B cell (primary cell): ENCODE data around the gene CKAP2L. TPM values are rescaled to one million over a fixed set of nuclear protein-coding genes. Genes with fewer than 3 reads are reported as not detected.

Experiments used
- ATAC-seq: fragments of 200-7000 bp; cut with Tn5 transposase; one replicate; pipeline ENCODE4 v1.10.0; 2021; ENCODE audit warnings: low read depth, mild to moderate bottlenecking, moderate number of reproducible peaks, moderate library complexity
- CTCF ChIA-PET: fragments of 350-600 bp; sonication (Branson Sonifier 250); formaldehyde crosslinking; loops from one replicate; lab custom pipeline; 2021; ENCODE audit warnings: antibody characterized with exemption, inconsistent platforms; lab: Charles Lee
- POLR2A ChIA-PET: fragments of 350-600 bp; sonication (Branson Sonifier 250); formaldehyde crosslinking; loops from one replicate; lab custom pipeline; 2021; ENCODE audit warnings: antibody characterized with exemption; lab: Charles Lee
- DNase-seq: peaks from one replicate; pipeline ENCODE4 v3.0.0; 2013
- H2AFZ ChIP-seq: 2 replicates; pipeline ENCODE4 v1.6.1; 2012; ENCODE audit warnings: mild to moderate bottlenecking, low read depth, low read length; ENCODE audit not compliant: insufficient read depth, poor library complexity, severe bottlenecking
- H3K27ac ChIP-seq, 2 donors: 1 replicate in 1 of 2; 2 replicates in 1 of 2; pipeline ENCODE4 v1.5.1; 2012 to 2013; ENCODE audit warnings: low read length in 2 of 2, mild to moderate bottlenecking in 2 of 2, moderate library complexity in 1 of 2
- H3K27me3 ChIP-seq, 4 experiments: fragments of 200-600 bp in 1 of 4; sonication (generic) in 1 of 4; replicated peaks in 1 of 4; 1 replicate in 2 of 4; 2 replicates in 2 of 4; pipeline versions ENCODE4 v1.6.1 to v1.7.0; 2013 to 2016; ENCODE audit warnings: low read length in 3 of 4, mild to moderate bottlenecking in 2 of 4, mixed read lengths in 1 of 4, moderate library complexity in 1 of 4; ENCODE audit not compliant: insufficient read depth in 4 of 4, control insufficient read depth in 3 of 4; ENCODE audit errors: control extremely low read depth in 1 of 4
- H3K36me3 ChIP-seq, 2 experiments: replicated peaks in 1 of 2; 1 replicate in 1 of 2; 2 replicates in 1 of 2; pipeline versions ENCODE4 v1.6.1 to v1.7.1; 2013; ENCODE audit warnings: low read length in 1 of 2; ENCODE audit not compliant: insufficient read depth in 2 of 2, control insufficient read depth in 1 of 2; ENCODE audit errors: control extremely low read depth in 1 of 2, extremely low read depth in 1 of 2
- H3K4me1 ChIP-seq, 2 donors: fragments of 200-600 bp in 1 of 2; sonication (generic) in 1 of 2; 1 replicate in 1 of 2; 2 replicates in 1 of 2; pipeline versions ENCODE4 v1.5.1 to v1.6.1; 2013 to 2017; ENCODE audit warnings: low read length in 2 of 2; ENCODE audit not compliant: control insufficient read depth in 2 of 2, insufficient read depth in 2 of 2
- H3K4me2 ChIP-seq: replicated peaks from 2 replicates; pipeline ENCODE3; 2012; ENCODE audit warnings: mild to moderate bottlenecking, low read depth, low read length; ENCODE audit not compliant: poor library complexity, severe bottlenecking
- H3K4me3 ChIP-seq, 5 experiments: fragments of 200-600 bp in 1 of 5; sonication (generic) in 1 of 5; 1 replicate in 3 of 5; 2 replicates in 2 of 5; pipeline versions ENCODE4 v1.5.1 to v1.7.0; 2011 to 2016; ENCODE audit warnings: low read length in 4 of 5, mild to moderate bottlenecking in 4 of 5, low read depth in 2 of 5, control low read depth in 1 of 5, moderate library complexity in 1 of 5; ENCODE audit not compliant: insufficient read depth in 1 of 5; ENCODE audit errors: control extremely low read depth in 1 of 5, extremely low read depth in 1 of 5
- H3K79me2 ChIP-seq: fragments of 200-600 bp; sonication (generic); one replicate; pipeline ENCODE4 v1.6.0; 2016; ENCODE audit warnings: low read length; ENCODE audit not compliant: control insufficient read depth, insufficient read depth
- H3K9ac ChIP-seq: fragments of 200-600 bp; sonication (generic); 2 replicates; pipeline ENCODE4 v1.6.1; 2017; ENCODE audit warnings: mild to moderate bottlenecking, low read length, moderate library complexity
- H3K9me3 ChIP-seq, 3 donors: one replicate each; pipeline versions ENCODE4 v1.6.1 to v1.7.1; 2013; ENCODE audit warnings: low read length in 2 of 3; ENCODE audit not compliant: control insufficient read depth in 2 of 3, insufficient read depth in 1 of 3; ENCODE audit errors: control extremely low read depth in 1 of 3
- H4K20me1 ChIP-seq: 2 replicates; pipeline ENCODE4 v1.6.0; 2012; ENCODE audit warnings: mild to moderate bottlenecking, low read length; ENCODE audit not compliant: insufficient read depth, control insufficient read depth, poor library complexity, severe bottlenecking
- H3K27ac Mint-ChIP-seq: one replicate; pipeline ENCODE4 v1.8.0; 2021; ENCODE audit warnings: mixed read lengths
- H3K27me3 Mint-ChIP-seq: one replicate; pipeline ENCODE4 v1.8.0; 2021; ENCODE audit warnings: mixed read lengths
- H3K4me1 Mint-ChIP-seq: one replicate; pipeline ENCODE4 v1.8.0; 2021; ENCODE audit warnings: mixed read lengths
- H3K4me3 Mint-ChIP-seq: one replicate; pipeline ENCODE4 v1.8.0; 2021; ENCODE audit warnings: mixed read lengths
- H3K9me3 Mint-ChIP-seq: one replicate; pipeline ENCODE4 v1.8.0; 2022; ENCODE audit warnings: mixed read lengths; ENCODE audit not compliant: insufficient read depth
- CTCF ChIP-seq: fragments of 200-600 bp; IDR thresholded peaks from one replicate; pipeline ENCODE4 v1.8.0; 2022; ENCODE audit warnings: antibody characterized with exemption, mild to moderate bottlenecking
- EZH2 ChIP-seq: IDR thresholded peaks from 2 replicates; pipeline ENCODE4 v1.6.1; 2012; ENCODE audit warnings: borderline replicate concordance, low read depth, mild to moderate bottlenecking, moderate library complexity, low read length; ENCODE audit not compliant: insufficient read depth, poor library complexity, severe bottlenecking
- WGBS: methylation state at CpG from one replicate; pipeline ENCODE4 v1.1.5; 2013; ENCODE audit warnings: missing lambda C conversion rate; ENCODE audit not compliant: insufficient coverage; 5-methylcytosine and 5-hydroxymethylcytosine counted together
- intact Hi-C: fragments of 100-400 bp; cut with micrococcal nuclease; formaldehyde crosslinking; loops from one replicate; pipeline ENCODE4 v1.10.0; 2022
- polyA plus RNA-seq: library from polyadenylated mRNA; depleted of rRNA; stranded (reverse); fragments of >200 nt; gene quantifications from 2 replicates; pipeline ENCODE4 v1.2.3, GENCODE V29; 2012
- total RNA-seq, 2 donors: library from RNA; stranded (reverse); fragments of 120-200 nt in 1 of 2; gene quantifications; 1 replicate in 1 of 2; 2 replicates in 1 of 2; pipeline versions ENCODE4 v1.2.3 to v1.2.4, GENCODE V29; 2013 to 2022

The CKAP2L gene
- total and polyA plus RNA-seq, 2 donors (not counting 1 experiment from before 2014, with no cell fraction given) = 0.01 to 0.25 TPM

GRCh38 chr2:112754564-112754963 is 9.8 kb downstream of the CKAP2L start:
- peaks cover 18% of the 10 kb centered on the region for H3K4me1 Mint-ChIP-seq
- no peak overlapping the region for H3K27ac ChIP-seq
- no peak for ATAC-seq
- no peak overlapping the region for H3K4me2 ChIP-seq
- no peaks in the 10 kb centered on the region for H4K20me1 ChIP-seq
- no peaks in the 10 kb centered on the region for H3K27me3 Mint-ChIP-seq
- no peak overlapping the region for H3K4me3 ChIP-seq
- CTCF ChIA-PET = interaction anchor here (1.2 to 14.9 kb wide), 3 partner anchors 14 to 187 kb away, joined by 3 to 299 read pairs (median 3); no protein-coding TSS in a partner anchor
- no peak overlapping the region for H3K27ac Mint-ChIP-seq
- no peaks in the 10 kb centered on the region for H3K9me3 Mint-ChIP-seq
- POLR2A ChIA-PET = no interaction called here
- H3K79me2 ChIP-seq = no peaks in the 10 kb centered on the region
- H3K9me3 ChIP-seq = no peaks in the 10 kb centered on the region
- H3K36me3 ChIP-seq = no peaks in the 10 kb centered on the region
- 100% methylated on average over 1 of the region's 1 CpG for WGBS
- peaks cover 0 to 12% of the 10 kb centered on the region in 2 donors for H3K4me1 ChIP-seq
- intact Hi-C loops = no loop called here
- H3K4me3 Mint-ChIP-seq = no peak overlapping the region
- DNase-seq = peak; percentile 18
- H2AFZ ChIP-seq = peak overlapping the region; percentile 50
- TF ChIP-seq EZH2 (no peak), CTCF (no peak)
- no peaks in the 10 kb centered on the region for H3K27me3 ChIP-seq
- no peak overlapping the region for H3K9ac ChIP-seq

GRCh38 chr2:112752667-112753066 is 11.7 kb downstream of the CKAP2L start:
- ChIA-PET CTCF (interaction anchor here (1.0 to 14.9 kb wide), 5 partner anchors 27 to 206 kb away, joined by 3 to 299 read pairs (median 5); partner anchors contain the start of gene SLC20A1), POLR2A (no interaction called here)
- Histone ChIP-seq H3K9me3 (no peaks in the 10 kb centered on the region), H3K79me2 (no peaks in the 10 kb centered on the region), H2AFZ (no peak overlapping the region), H4K20me1 (no peaks in the 10 kb centered on the region), H3K36me3 (no peaks in the 10 kb centered on the region), H3K4me2 (no peak overlapping the region), H3K27ac (no peak overlapping the region), H3K4me3 (no peak overlapping the region), H3K9ac (no peak overlapping the region), H3K27me3 (no peaks in the 10 kb centered on the region), H3K4me1 (peaks cover 0 to 12% of the 10 kb centered on the region in 2 donors)
- 91% methylated on average over 4 of the region's 4 CpGs for WGBS
- peaks cover 16% of the 10 kb centered on the region for H3K4me1 Mint-ChIP-seq
- no peak for ATAC-seq
- intact Hi-C loops = no loop called here
- TF ChIP-seq CTCF = no peak
- TF ChIP-seq EZH2 = no peak
- no peak overlapping the region for H3K27ac Mint-ChIP-seq
- H3K4me3 Mint-ChIP-seq = no peak overlapping the region
- DNase-seq = no peak
- no peaks in the 10 kb centered on the region for H3K9me3 Mint-ChIP-seq
- H3K27me3 Mint-ChIP-seq = no peaks in the 10 kb centered on the region
